H9 (cell line): ENCODE results near the gene PCDH9. TPM values are rescaled to one million over a fixed set of nuclear protein-coding genes. Genes with fewer than 3 reads are reported as not detected.

ENCODE experiments used
- DNase-seq: peaks from one replicate; pipeline ENCODE4 v3.0.0-alpha.2; 2017
- H2AFZ ChIP-seq: one replicate; pipeline ENCODE4 v1.6.1; 2013; ENCODE audit warnings: mild to moderate bottlenecking, low read length, control low read depth, moderate library complexity
- H2AK5ac ChIP-seq: 2 replicates; pipeline ENCODE4 v1.6.1; 2013; ENCODE audit warnings: low read length, control low read depth, mixed read lengths; ENCODE audit not compliant: insufficient read length
- H2BK120ac ChIP-seq: one replicate; pipeline ENCODE4 v1.6.1; 2013; ENCODE audit warnings: low read depth, mild to moderate bottlenecking, low read length, control low read depth, inconsistent platforms; ENCODE audit not compliant: poor library complexity, severe bottlenecking
- H2BK12ac ChIP-seq: 2 replicates; pipeline ENCODE4 v1.6.1; 2013; ENCODE audit warnings: low read length, control low read depth, mixed read lengths, low read depth; ENCODE audit not compliant: insufficient read length
- H2BK15ac ChIP-seq: 2 replicates; pipeline ENCODE4 v1.6.1; 2013; ENCODE audit warnings: low read depth, low read length, control low read depth
- H2BK20ac ChIP-seq: one replicate; pipeline ENCODE4 v1.6.1; 2013; ENCODE audit warnings: low read depth, mild to moderate bottlenecking, low read length, control low read depth, inconsistent platforms; ENCODE audit not compliant: poor library complexity, severe bottlenecking
- H2BK5ac ChIP-seq: 2 replicates; pipeline ENCODE4 v1.6.1; 2013; ENCODE audit warnings: low read length, control low read depth, mixed read lengths; ENCODE audit not compliant: insufficient read length
- H3K14ac ChIP-seq: 2 replicates; pipeline ENCODE4 v1.6.1; 2013; ENCODE audit warnings: low read length, control low read depth; ENCODE audit not compliant: insufficient read depth
- H3K18ac ChIP-seq: 2 replicates; pipeline ENCODE4 v1.6.1; 2013; ENCODE audit warnings: low read depth, mild to moderate bottlenecking, mixed read lengths, low read length, control low read depth; ENCODE audit not compliant: insufficient read length
- H3K23ac ChIP-seq: 2 replicates; pipeline ENCODE4 v1.6.1; 2013; ENCODE audit warnings: low read length, control low read depth, mixed read lengths, low read depth; ENCODE audit not compliant: insufficient read length
- H3K23me2 ChIP-seq: 2 replicates; pipeline ENCODE4 v1.6.1; 2013; ENCODE audit warnings: low read depth, mild to moderate bottlenecking, mixed read lengths, low read length, control low read depth; ENCODE audit not compliant: insufficient read length, poor library complexity, severe bottlenecking
- H3K27ac ChIP-seq: 2 replicates; pipeline ENCODE4 v1.5.1; 2013; ENCODE audit warnings: low read length, control low read depth, mixed read lengths, low read depth; ENCODE audit not compliant: insufficient read length
- H3K27me3 ChIP-seq: 2 replicates; pipeline ENCODE4 v1.6.1; 2013; ENCODE audit warnings: low read length, control low read depth, inconsistent platforms; ENCODE audit not compliant: insufficient read depth
- H3K4ac ChIP-seq: 2 replicates; pipeline ENCODE4 v1.6.1; 2013; ENCODE audit warnings: low read depth, mild to moderate bottlenecking, control low read depth, inconsistent platforms, low read length, moderate library complexity
- H3K4me1 ChIP-seq: 2 replicates; pipeline ENCODE4 v1.6.1; 2013; ENCODE audit warnings: low read length, control low read depth, inconsistent platforms; ENCODE audit not compliant: insufficient read depth
- H3K4me2 ChIP-seq: 2 replicates; pipeline ENCODE4 v1.6.1; 2013; ENCODE audit warnings: low read length, control low read depth, mixed read lengths; ENCODE audit not compliant: insufficient read length, insufficient read depth
- H3K56ac ChIP-seq: 2 replicates; pipeline ENCODE4 v1.6.1; 2013; ENCODE audit warnings: low read depth, mild to moderate bottlenecking, mixed read lengths, low read length, control low read depth; ENCODE audit not compliant: insufficient read length
- H3K79me1 ChIP-seq: 2 replicates; pipeline ENCODE4 v1.6.1; 2013; ENCODE audit warnings: low read depth, mild to moderate bottlenecking, moderate library complexity, low read length, control low read depth, inconsistent platforms; ENCODE audit not compliant: insufficient read depth, poor library complexity, severe bottlenecking
- H3K79me2 ChIP-seq: 2 replicates; pipeline ENCODE4 v1.6.1; 2013; ENCODE audit warnings: low read length, control low read depth, inconsistent platforms; ENCODE audit not compliant: insufficient read depth
- H3K9ac ChIP-seq: 2 replicates; pipeline ENCODE4 v1.6.1; 2013; ENCODE audit warnings: low read length, control low read depth, mixed read lengths; ENCODE audit not compliant: insufficient read length; ENCODE audit errors: extremely low read depth
- H3K9me3 ChIP-seq: one replicate; pipeline ENCODE4 v1.6.1; 2013; ENCODE audit warnings: low read depth, low read length, inconsistent platforms; ENCODE audit not compliant: control insufficient read depth
- H3T11ph ChIP-seq: one replicate; pipeline ENCODE4 v1.6.1; 2013; ENCODE audit warnings: mild to moderate bottlenecking, low read length, control low read depth, inconsistent platforms
- H4K20me1 ChIP-seq: one replicate; pipeline ENCODE4 v1.6.1; 2013; ENCODE audit not compliant: control insufficient read depth, insufficient read length, insufficient read depth
- H4K5ac ChIP-seq: 2 replicates; pipeline ENCODE4 v1.6.1; 2013; ENCODE audit warnings: low read depth, mild to moderate bottlenecking, mixed read lengths, low read length, control low read depth; ENCODE audit not compliant: insufficient read length
- H4K8ac ChIP-seq: replicated peaks from 2 replicates; pipeline ENCODE4 v1.6.1; 2013; ENCODE audit warnings: low read length, control low read depth, mixed read lengths, low read depth; ENCODE audit not compliant: insufficient read length
- H4K91ac ChIP-seq: 2 replicates; pipeline ENCODE4 v1.6.1; 2013; ENCODE audit warnings: low read depth, mild to moderate bottlenecking, moderate library complexity, mixed read lengths, low read length, control low read depth; ENCODE audit not compliant: insufficient read length
- H3K27ac Mint-ChIP-seq, 3 experiments: 2 replicates in 2 of 3; 3 replicates in 1 of 3; pipeline ENCODE4 v1.8.0; 2020 to 2021; ENCODE audit warnings: mixed read lengths in 3 of 3, mild to moderate bottlenecking in 1 of 3, moderate library complexity in 1 of 3
- H3K27me3 Mint-ChIP-seq: 2 replicates; pipeline ENCODE4 v1.8.0; 2021; ENCODE audit warnings: low read depth, mild to moderate bottlenecking, moderate library complexity, mixed read lengths
- H3K36me3 Mint-ChIP-seq, 3 experiments: 2 replicates in 2 of 3; 3 replicates in 1 of 3; pipeline ENCODE4 v1.8.0; 2020 to 2021; ENCODE audit warnings: low read depth in 3 of 3, mixed read lengths in 3 of 3; ENCODE audit not compliant: insufficient read depth in 1 of 3
- H3K4me1 Mint-ChIP-seq, 2 experiments: 2 replicates each; pipeline ENCODE4 v1.8.0; 2020; ENCODE audit warnings: mixed read lengths in 2 of 2
- H3K4me3 Mint-ChIP-seq, 2 experiments: 2 replicates in 1 of 2; 3 replicates in 1 of 2; pipeline ENCODE4 v1.8.0; 2020 to 2021; ENCODE audit warnings: mild to moderate bottlenecking in 2 of 2, mixed read lengths in 2 of 2, moderate library complexity in 1 of 2
- H3K9me3 Mint-ChIP-seq, 2 experiments: 2 replicates in 1 of 2; 3 replicates in 1 of 2; pipeline ENCODE4 v1.8.0; 2020; ENCODE audit warnings: mild to moderate bottlenecking in 2 of 2, mixed read lengths in 2 of 2, moderate library complexity in 1 of 2
- CTCF ChIP-seq: fragments of 200-600 bp; sonication (generic); conservative IDR thresholded peaks from 3 replicates; pipeline ENCODE4 v1.8.0; 2021; ENCODE audit warnings: antibody characterized with exemption, mild to moderate bottlenecking
- total RNA-seq: library from RNA; stranded (reverse); gene quantifications from 2 replicates; pipeline ENCODE4 v1.2.1, GENCODE V29; 2021

Gene PCDH9
- total RNA-seq, 1 experiment from 2014 or later: 0.11 TPM

- Histone ChIP-seq H3K4me1 (no peaks in the 10 kb centered on the region), H4K5ac (no peak overlapping the region), H3K9me3 (no peaks in the 10 kb centered on the region), H4K20me1 (no peaks in the 10 kb centered on the region), H2AK5ac (no peak overlapping the region), H2BK12ac (no peak overlapping the region), H3K79me2 (no peaks in the 10 kb centered on the region), H3K27ac (no peak overlapping the region), H3K9ac (no peak overlapping the region), H2BK20ac (no peak overlapping the region), H3K4me2 (no peak overlapping the region), H3K56ac (no peak overlapping the region), H3K14ac (no peak overlapping the region), H3K23ac (no peak overlapping the region), H2AFZ (no peak overlapping the region), H3K18ac (no peak overlapping the region), H2BK120ac (no peak overlapping the region), H4K8ac (no peak overlapping the region), H4K91ac (no peak overlapping the region), H3K23me2 (no peaks in the 10 kb centered on the region), H2BK15ac (no peak overlapping the region), H3K79me1 (no peaks in the 10 kb centered on the region), H2BK5ac (no peak overlapping the region), H3K4ac (no peak overlapping the region), H3T11ph (no peak overlapping the region), H3K27me3 (no peaks in the 10 kb centered on the region)
- Mint-ChIP-seq H3K36me3 (no peaks in the 10 kb centered on the region), H3K27me3 (no peaks in the 10 kb centered on the region), H3K9me3 (no peaks in the 10 kb centered on the region), H3K4me3 (no peak overlapping the region), H3K27ac (no peak overlapping the region), H3K4me1 (no peaks in the 10 kb centered on the region)
- DNase-seq: no peak
- TF ChIP-seq CTCF: no peak
These were observed 799.4 kb downstream of the PCDH9 start for GRCh38 chr13:66430728-66431127.
